Choroid plexus epithelial cell (primary cell): Measurements from ENCODE around the gene KRTAP10-11.
"Not testable (repeated sequence)": the region's sequence is repeated elsewhere in the genome, so short reads cannot be mapped to it uniquely, and the experiment has no call there.

Experiments used
- DNase-seq: peaks from one replicate; pipeline ENCODE4 v3.0.0-alpha.2; 2010; ENCODE audit warnings: low read depth
- H3K4me3 ChIP-seq: 2 replicates; pipeline ENCODE4 v1.5.1; 2011; ENCODE audit warnings: low read depth, mild to moderate bottlenecking, control low read depth, low read length, moderate library complexity
- CTCF ChIP-seq: conservative IDR thresholded peaks from 2 replicates; pipeline ENCODE4 v1.5.1; 2011; ENCODE audit warnings: low read depth, mild to moderate bottlenecking, control low read depth, inconsistent platforms, low read length, moderate library complexity

The KRTAP10-11 gene

GRCh38 chr21:44646366-44647221 is at the start of gene KRTAP10-11:
TSS of gene KRTAP10-11 (plus strand) at chr21:44646414. CDS start at chr21:44646459, 45 bp downstream.
- DNase-seq, H3K4me3 ChIP-seq: not testable (repeated sequence)

- no peak overlapping the region for H3K4me3 ChIP-seq
- DNase-seq, result no peak
- no peak for TF ChIP-seq CTCF
Measured at GRCh38 chr21:44598061-44598460, 48.2 kb upstream of the KRTAP10-11 start.

- no peak overlapping the region for H3K4me3 ChIP-seq
- DNase-seq, result no peak
- no peak for TF ChIP-seq CTCF
Measured at GRCh38 chr21:44599264-44600029, 46.8 kb upstream of the KRTAP10-11 start.

- H3K4me3 ChIP-seq, DNase-seq: not testable (repeated sequence)
Measured at GRCh38 chr21:44600118-44600978, 45.9 kb upstream of the KRTAP10-11 start, which contains the start of gene KRTAP10-7. TSS of gene KRTAP10-7 (plus strand) at chr21:44600597. CDS start at chr21:44600622, 25 bp downstream.

GRCh38 chr21:44601091-44601490 is 45.1 kb upstream of the KRTAP10-11 start:
- DNase-seq, result not testable (repeated sequence)

GRCh38 chr21:44601596-44602462 is 44.4 kb upstream of the KRTAP10-11 start:
- H3K4me3 ChIP-seq, result no peak overlapping the region
- no peak for TF ChIP-seq CTCF
- no peak for DNase-seq

More at GRCh38 chr21:44601091-44601490, 45.1 kb upstream of the KRTAP10-11 start:
- H3K4me3 ChIP-seq, result not testable (repeated sequence)

- no peak for DNase-seq
- no peak for TF ChIP-seq CTCF
Measured at GRCh38 chr21:44602463-44602850, 43.8 kb upstream of the KRTAP10-11 start.

More at GRCh38 chr21:44602463-44602850, 43.8 kb upstream of the KRTAP10-11 start:
- H3K4me3 ChIP-seq, result no peak overlapping the region
